HepG2 (cell line): ENCODE measurements around the gene OR1J1. TPM values are rescaled to one million over a fixed set of nuclear protein-coding genes. Genes with fewer than 3 reads are reported as not detected.

Experiments
- ATAC-seq: fragments of 200-7000 bp; cut with Tn5 transposase; 3 replicates; pipeline ENCODE4 v1.9.1; 2020; ENCODE audit warnings: mild to moderate bottlenecking, moderate library complexity
- BruUV-seq: library from RNA; stranded (reverse); fragments of 400-500 nt; replicated peaks from 2 replicates; lab custom pipeline; 2021; lab: Mats Ljungman, UMichigan
- CTCF ChIA-PET: fragments of 300-600 bp; formaldehyde crosslinking; extraction: SDS; loops from one replicate; lab custom pipeline; 2021; ENCODE audit warnings: low total read pairs, inconsistent platforms, low intra/inter-chr PET ratio; lab: Yijun Ruan, JAX
- POLR2A ChIA-PET: fragments of 350-600 bp; sonication (Branson Sonifier 250); formaldehyde crosslinking; loops from one replicate; lab custom pipeline; 2020; ENCODE audit warnings: antibody characterized with exemption, inconsistent platforms; lab: Yijun Ruan, JAX
- DNase-seq: peaks from one replicate; pipeline ENCODE4 v3.0.0-alpha.2; 2015; ENCODE audit warnings: low spot score
- FAIRE-seq: peaks from 3 replicates; lab custom pipeline; 2011; peaks lifted over from hg19 to GRCh38; lab: Jason Lieb, UNC
- H2AFZ ChIP-seq: one replicate; pipeline ENCODE4 v1.6.1; 2011; ENCODE audit warnings: low read length, inconsistent platforms
- H3K27ac ChIP-seq: fragments of 300-600 bp; 3 replicates; pipeline ENCODE4 v1.8.0; 2011; ENCODE audit warnings: mixed run types, mild to moderate bottlenecking, mixed read lengths, low read length, inconsistent platforms; ENCODE audit not compliant: insufficient read depth; ENCODE audit errors: extremely low read length
- H3K27me3 ChIP-seq, 2 experiments: fragments of 200-600 bp in 1 of 2; 2 replicates in 1 of 2; 3 replicates in 1 of 2; pipeline versions ENCODE4 v1.6.0 to v1.8.0; 2011; ENCODE audit warnings: low read length in 2 of 2, mild to moderate bottlenecking in 2 of 2, moderate library complexity in 2 of 2, inconsistent platforms in 1 of 2; ENCODE audit not compliant: insufficient read depth in 2 of 2, control insufficient read depth in 1 of 2
- H3K36me3 ChIP-seq, 2 experiments: fragments of 200-600 bp in 1 of 2; replicated peaks in 1 of 2; 2 replicates in 1 of 2; 3 replicates in 1 of 2; pipeline versions ENCODE4 v1.5.1 to v1.8.0; 2011; ENCODE audit warnings: low read length in 2 of 2, inconsistent platforms in 1 of 2; ENCODE audit not compliant: insufficient read depth in 2 of 2, control insufficient read depth in 1 of 2
- H3K4me1 ChIP-seq: 2 replicates; pipeline ENCODE4 v1.5.1; 2012; ENCODE audit warnings: low read length, inconsistent platforms; ENCODE audit not compliant: insufficient read depth
- H3K4me2 ChIP-seq: 2 replicates; pipeline ENCODE4 v1.6.0; 2011; ENCODE audit warnings: low read depth, low read length, inconsistent platforms
- H3K4me3 ChIP-seq, 3 experiments: fragments of 200-600 bp in 1 of 3; sonication (generic), shearing (Covaris generic) in 1 of 3; replicated peaks in 1 of 3; 2 replicates each; pipeline ENCODE4 v1.5.1; 2011 to 2016; ENCODE audit warnings: low read length in 3 of 3, inconsistent platforms in 2 of 3, low read depth in 2 of 3, mild to moderate bottlenecking in 2 of 3, control low read depth in 1 of 3, mixed read lengths in 1 of 3; ENCODE audit not compliant: insufficient read depth in 1 of 3
- H3K79me2 ChIP-seq: one replicate; pipeline ENCODE4 v1.6.1; 2011; ENCODE audit warnings: low read length, inconsistent platforms; ENCODE audit not compliant: insufficient read depth
- H3K9ac ChIP-seq: 2 replicates; pipeline ENCODE4 v1.6.0; 2011; ENCODE audit warnings: mild to moderate bottlenecking, low read depth, low read length, inconsistent platforms; ENCODE audit not compliant: insufficient read depth
- H3K9me3 ChIP-seq: 2 replicates; pipeline ENCODE4 v1.5.1; 2012; ENCODE audit warnings: mild to moderate bottlenecking, low read length
- H4K20me1 ChIP-seq: 2 replicates; pipeline ENCODE4 v1.6.0; 2011; ENCODE audit warnings: inconsistent platforms, mild to moderate bottlenecking, low read length, moderate library complexity; ENCODE audit not compliant: insufficient read depth
- HHEX ChIP-seq: IDR thresholded peaks from 2 replicates; pipeline ENCODE4 v1.6.1; 2016; ENCODE audit warnings: control low read depth
- NR2F2 ChIP-seq: IDR thresholded peaks from 2 replicates; pipeline ENCODE4 v1.6.1; 2012; ENCODE audit warnings: low read depth, inconsistent platforms, borderline replicate concordance
- NR2F6 ChIP-seq, 2 experiments: IDR thresholded peaks; 2 replicates each; pipeline ENCODE4 v1.6.1; 2016; ENCODE audit warnings: antibody characterized with exemption in 1 of 2, mild to moderate bottlenecking in 1 of 2
- SMC3 ChIP-seq: IDR thresholded peaks from 2 replicates; pipeline ENCODE4 v1.6.1; 2011; ENCODE audit warnings: low read length, improper control_type of control experiment
- SRF ChIP-seq: IDR thresholded peaks from 2 replicates; pipeline ENCODE4 v1.6.1; 2011; ENCODE audit warnings: mild to moderate bottlenecking, low read depth, low read length, moderate library complexity
- ZNF30 ChIP-seq: sonication (generic); formaldehyde crosslinking; IDR thresholded peaks from 2 replicates; pipeline ENCODE4 v1.5.0; 2020; ENCODE audit warnings: mild to moderate bottlenecking, missing genetic modification reagents
- ZNF572 ChIP-seq: sonication (generic); formaldehyde crosslinking; IDR thresholded peaks from 2 replicates; pipeline ENCODE4 v1.5.1; 2020; ENCODE audit warnings: mild to moderate bottlenecking, missing genetic modification reagents
- ZNF775 ChIP-seq: sonication (generic); formaldehyde crosslinking; IDR thresholded peaks from 2 replicates; pipeline ENCODE4 v1.4.0; 2020; ENCODE audit warnings: missing genetic modification reagents, mild to moderate bottlenecking, moderate library complexity, borderline replicate concordance
- ZNF816 ChIP-seq: sonication (generic); formaldehyde crosslinking; IDR thresholded peaks from 2 replicates; pipeline ENCODE4 v1.8.0; 2022; ENCODE audit warnings: missing genetic modification reagents, mild to moderate bottlenecking, borderline replicate concordance
- WGBS: methylation state at CpG from one replicate; pipeline ENCODE4 v1.1.6; 2017; ENCODE audit warnings: low lambda C conversion rate; 5-methylcytosine and 5-hydroxymethylcytosine counted together
- in situ Hi-C: cut with HindIII; loops from 2 replicates; pipeline ENCODE4 v1.10.0; 2017; ENCODE audit warnings: low pct_unique_long_range_greater_than_20kb; ENCODE audit not compliant: extremely low pct_ligation_motif_present
- intact Hi-C: fragments of 100-400 bp; cut with micrococcal nuclease; formaldehyde crosslinking; loops from one replicate; pipeline ENCODE4 v1.10.0; 2022; ENCODE audit not compliant: unreplicated experiment
- polyA plus RNA-seq, 8 experiments: library from polyadenylated mRNA; depleted of rRNA in 3 of 8; stranded (reverse) in 7 of 8; unstranded in 1 of 8; fragments of >200 nt; fragmentation: Illumina TruSeq in 4 of 8; extraction: Trizol in 4 of 8; gene quantifications; 2 replicates each; pipeline versions ENCODE4 v1.2.1 to v1.2.3, GENCODE V29; 2011 to 2016; ENCODE audit warnings: low read depth in 4 of 8, missing spikeins in 1 of 8, mixed read lengths in 1 of 8; ENCODE audit not compliant: insufficient read depth in 1 of 8
- total RNA-seq, 5 experiments: library from RNA; depleted of rRNA; stranded (reverse); fragments of >200 nt; fragmentation: Illumina TruSeq; extraction: Trizol; gene quantifications; 2 replicates each; pipeline ENCODE4 v1.2.3, GENCODE V29; 2016; ENCODE audit warnings: low read depth in 1 of 5
- TF ChIP-seq, protein P1 (sequence below): IDR thresholded peaks from 2 replicates; pipeline ENCODE4 v1.6.1; 2012; ENCODE audit warnings: inconsistent platforms
- TF ChIP-seq, protein P2 (sequence below): sonication (generic); formaldehyde crosslinking; IDR thresholded peaks from 2 replicates; pipeline ENCODE4 v1.4.0; 2020; ENCODE audit warnings: low read depth, mild to moderate bottlenecking, missing genetic modification reagents
- TF ChIP-seq, protein P3 (sequence below): sonication (generic); IDR thresholded peaks from 2 replicates; pipeline ENCODE4 v1.6.1; 2016; ENCODE audit warnings: low read depth, borderline replicate concordance
- TF ChIP-seq, protein P4 (sequence below): sonication (generic); formaldehyde crosslinking; IDR thresholded peaks from 2 replicates; pipeline ENCODE4 v1.5.0; 2020; ENCODE audit warnings: mild to moderate bottlenecking, missing genetic modification reagents, moderate library complexity

OR1J1 gene
- total and polyA plus RNA-seq, 2 of the 13 experiments (the other 11 are each of a cell fraction or from before 2014, with no cell fraction given) = not detected

DNA sequence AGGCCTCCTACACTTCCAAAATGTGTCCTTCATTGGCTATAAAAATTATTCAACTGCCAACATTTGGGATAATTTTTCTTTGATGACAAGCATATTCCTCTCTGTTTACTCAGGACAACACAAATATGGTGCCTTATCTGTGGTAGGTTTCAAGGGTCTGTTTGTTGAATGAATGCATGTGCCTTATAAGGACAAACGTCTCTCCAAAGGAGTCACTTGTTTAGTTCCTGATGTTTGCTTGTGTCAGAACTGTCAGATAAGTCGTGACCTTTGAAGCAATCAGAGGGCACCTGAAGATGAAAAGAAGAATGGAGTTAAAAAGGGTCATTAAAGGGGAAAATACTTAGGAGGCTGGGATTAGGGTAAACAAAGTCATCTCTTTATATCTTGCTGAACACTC, 29.2 kb upstream of the OR1J1 start:
- Histone ChIP-seq H3K79me2 (no peaks in the 10 kb centered on the region), H4K20me1 (no peaks in the 10 kb centered on the region)
- WGBS = 0% methylated on average over 2 of the region's 2 CpGs
- no TSS peak for BruUV-seq
- no peak for ATAC-seq
- in situ Hi-C loops = loop anchor here (10.0 kb wide), 1 partner anchor 298 kb away; the partner anchor contains the start of gene OR1K1
- TF ChIP-seq, protein P1, sequence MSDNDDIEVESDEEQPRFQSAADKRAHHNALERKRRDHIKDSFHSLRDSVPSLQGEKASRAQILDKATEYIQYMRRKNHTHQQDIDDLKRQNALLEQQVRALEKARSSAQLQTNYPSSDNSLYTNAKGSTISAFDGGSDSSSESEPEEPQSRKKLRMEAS = no peak
- TF ChIP-seq HHEX (CRISPR knock-in tag) (peak; percentile 50; the same call in 1 of the 2 replicates), NR2F2 (0 out of 2 replicates have a peak, but pooled peaks have one; percentile 26), NR2F6 (IDR thresholded peaks at IDR 0.05) (peak; percentile 56), NR2F6 (CRISPR knock-in tag; IDR thresholded peaks at IDR 0.05) (no peak), SRF (peak; percentile 86), ZNF816 (no peak)
- TF ChIP-seq, protein P2, sequence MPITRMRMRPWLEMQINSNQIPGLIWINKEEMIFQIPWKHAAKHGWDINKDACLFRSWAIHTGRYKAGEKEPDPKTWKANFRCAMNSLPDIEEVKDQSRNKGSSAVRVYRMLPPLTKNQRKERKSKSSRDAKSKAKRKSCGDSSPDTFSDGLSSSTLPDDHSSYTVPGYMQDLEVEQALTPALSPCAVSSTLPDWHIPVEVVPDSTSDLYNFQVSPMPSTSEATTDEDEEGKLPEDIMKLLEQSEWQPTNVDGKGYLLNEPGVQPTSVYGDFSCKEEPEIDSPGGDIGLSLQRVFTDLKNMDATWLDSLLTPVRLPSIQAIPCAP (CRISPR knock-in tag) = no peak
- TF ChIP-seq, all 625 proteins: peak for 4
- ChIA-PET POLR2A (no interaction called here), CTCF (no interaction called here)
- H3K9ac ChIP-seq = no peak overlapping the region
- H3K4me3 ChIP-seq = no peak overlapping the region
- no peaks in the 10 kb centered on the region for H3K9me3 ChIP-seq
- no peaks in the 10 kb centered on the region for H3K36me3 ChIP-seq
- intact Hi-C loops = no loop called here
- FAIRE-seq = no peak
- no peak overlapping the region for H2AFZ ChIP-seq
- no peak overlapping the region for H3K4me2 ChIP-seq
- H3K27me3 ChIP-seq = peaks cover 0 to 3% of the 10 kb centered on the region in 2 experiments; a peak in 1 of 5 replicates
- no peak for DNase-seq
- peaks cover 8% of the 10 kb centered on the region; the same call in 1 of the 2 replicates for H3K4me1 ChIP-seq
- H3K27ac ChIP-seq = no peak overlapping the region

DNA sequence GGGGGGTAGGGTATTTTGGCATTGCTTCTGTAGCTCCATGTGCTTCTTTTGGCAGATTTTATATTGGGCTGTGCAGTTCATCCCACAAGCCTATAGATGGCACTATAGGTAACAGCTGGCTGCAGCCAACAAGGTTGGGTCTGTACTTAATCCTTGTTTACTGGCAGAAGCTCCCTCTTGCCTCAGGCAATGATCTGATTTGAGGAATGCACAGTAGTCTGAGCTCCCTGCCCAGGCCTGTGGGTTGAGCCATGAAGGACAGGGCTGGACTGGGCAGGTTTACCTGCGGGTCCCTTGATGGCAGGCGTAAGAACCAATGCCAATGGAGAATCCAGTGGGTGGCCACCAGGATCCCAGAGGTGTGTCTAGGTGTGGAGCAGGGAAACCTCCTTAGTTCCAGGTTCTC, 21.2 kb upstream of the OR1J1 start:
- DNase-seq (peak; percentile 24), FAIRE-seq (peak; percentile 54), ATAC-seq (peak; percentile 67)
- Histone ChIP-seq H3K27me3 (no peaks in the 10 kb centered on the region), H3K4me1 (no peaks in the 10 kb centered on the region), H3K4me2 (no peak overlapping the region), H3K4me3 (no peak overlapping the region), H3K27ac (no peak overlapping the region), H3K9me3 (no peaks in the 10 kb centered on the region), H4K20me1 (no peaks in the 10 kb centered on the region), H3K9ac (no peak overlapping the region), H3K79me2 (no peaks in the 10 kb centered on the region), H3K36me3 (no peaks in the 10 kb centered on the region), H2AFZ (no peak overlapping the region)
- 40% methylated on average over 1 of the region's 2 CpGs for WGBS
- ChIA-PET CTCF (interaction anchor here (0.9 kb wide), 1 partner anchor 340 kb away, joined by 3 read pairs; no protein-coding TSS in a partner anchor), POLR2A (no interaction called here)
- in situ Hi-C loops = no loop called here
- BruUV-seq = no TSS peak
- intact Hi-C loops = no loop called here
- TF ChIP-seq ZNF572 (CRISPR knock-in tag) (0 out of 2 replicates have a peak, but pooled peaks have one; percentile 28), ZNF775 (no peak), SMC3 (peak; percentile 27; the same call in 1 of the 2 replicates), ZNF30 (CRISPR knock-in tag) (no peak)
- TF ChIP-seq, protein P3, sequence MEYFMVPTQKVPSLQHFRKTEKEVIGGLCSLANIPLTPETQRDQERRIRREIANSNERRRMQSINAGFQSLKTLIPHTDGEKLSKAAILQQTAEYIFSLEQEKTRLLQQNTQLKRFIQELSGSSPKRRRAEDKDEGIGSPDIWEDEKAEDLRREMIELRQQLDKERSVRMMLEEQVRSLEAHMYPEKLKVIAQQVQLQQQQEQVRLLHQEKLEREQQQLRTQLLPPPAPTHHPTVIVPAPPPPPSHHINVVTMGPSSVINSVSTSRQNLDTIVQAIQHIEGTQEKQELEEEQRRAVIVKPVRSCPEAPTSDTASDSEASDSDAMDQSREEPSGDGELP = peak; percentile 67; the same call in 1 of the 2 replicates
- TF ChIP-seq, protein P4, sequence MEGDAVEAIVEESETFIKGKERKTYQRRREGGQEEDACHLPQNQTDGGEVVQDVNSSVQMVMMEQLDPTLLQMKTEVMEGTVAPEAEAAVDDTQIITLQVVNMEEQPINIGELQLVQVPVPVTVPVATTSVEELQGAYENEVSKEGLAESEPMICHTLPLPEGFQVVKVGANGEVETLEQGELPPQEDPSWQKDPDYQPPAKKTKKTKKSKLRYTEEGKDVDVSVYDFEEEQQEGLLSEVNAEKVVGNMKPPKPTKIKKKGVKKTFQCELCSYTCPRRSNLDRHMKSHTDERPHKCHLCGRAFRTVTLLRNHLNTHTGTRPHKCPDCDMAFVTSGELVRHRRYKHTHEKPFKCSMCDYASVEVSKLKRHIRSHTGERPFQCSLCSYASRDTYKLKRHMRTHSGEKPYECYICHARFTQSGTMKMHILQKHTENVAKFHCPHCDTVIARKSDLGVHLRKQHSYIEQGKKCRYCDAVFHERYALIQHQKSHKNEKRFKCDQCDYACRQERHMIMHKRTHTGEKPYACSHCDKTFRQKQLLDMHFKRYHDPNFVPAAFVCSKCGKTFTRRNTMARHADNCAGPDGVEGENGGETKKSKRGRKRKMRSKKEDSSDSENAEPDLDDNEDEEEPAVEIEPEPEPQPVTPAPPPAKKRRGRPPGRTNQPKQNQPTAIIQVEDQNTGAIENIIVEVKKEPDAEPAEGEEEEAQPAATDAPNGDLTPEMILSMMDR = peak; percentile 73
